ENCODE measurements around the gene KLF9.

KLF9 gene

GRCh38 chr9:70413799-70414775 is at the start of gene KLF9 (continued):
- TF ChIP-seq ZNF391 (tag by site-specific recombination; IDR thresholded peaks at IDR 0.05; ENCODE audit: borderline replicate concordance, low read depth): no peak
- no peak for TF ChIP-seq ZNF830 (tag by site-specific recombination; IDR thresholded peaks at IDR 0.05; ENCODE audit: low read depth)
- no peak for TF ChIP-seq ZNF132 (tag by site-specific recombination; IDR thresholded peaks at IDR 0.05; ENCODE audit: borderline replicate concordance)

GRCh38 chr9:70463877-70464276 is 49.4 kb upstream of the KLF9 start:
- Histone ChIP-seq H3K9me3 (ENCODE audit: control insufficient read depth, insufficient read depth, low read depth, low read length) (no peaks in the 10 kb centered on the region), H3K4me1 (ENCODE audit: control insufficient read depth, insufficient read depth, low read length) (no peaks in the 10 kb centered on the region), H3K27ac (ENCODE audit: extremely low read depth, low read depth, low read length) (no peak overlapping the region), H3K4me3 (ENCODE audit: low read depth, low read length) (no peak overlapping the region), H3K36me3 (ENCODE audit: control insufficient read depth in 2 of 2, insufficient read depth in 1 of 2, low read length in 2 of 2) (no peaks in the 10 kb centered on the region)
- CTCF ChIA-PET: interaction anchor here (0.6 to 3.1 kb wide), 2 partner anchors 20 to 119 kb away, joined by 3 to 11 read pairs; no protein-coding TSS in a partner anchor
- POLR2A ChIA-PET: no interaction called here
- no peak for TF ChIP-seq ZNF140 (tag by site-specific recombination; IDR thresholded peaks at IDR 0.05)
- TF ChIP-seq ZNF768 (tag by site-specific recombination; IDR thresholded peaks at IDR 0.05): no peak
- TF ChIP-seq ZNF324 (tag by site-specific recombination; IDR thresholded peaks at IDR 0.05): no peak
- no peak for TF ChIP-seq ZNF19 (tag by site-specific recombination; IDR thresholded peaks at IDR 0.05; ENCODE audit: low read depth)
- no peak for TF ChIP-seq ZNF660 (tag by site-specific recombination; IDR thresholded peaks at IDR 0.05)
- TF ChIP-seq ZBTB7A (tag by site-specific recombination; IDR thresholded peaks at IDR 0.05; ENCODE audit: low read depth): no peak
- TF ChIP-seq ZSCAN18 (tag by site-specific recombination; IDR thresholded peaks at IDR 0.05): no peak
- TF ChIP-seq ZNF530 (tag by site-specific recombination; IDR thresholded peaks at IDR 0.05; ENCODE audit: low read depth): no peak
- TF ChIP-seq ZNF48 (tag by site-specific recombination; IDR thresholded peaks at IDR 0.05): no peak
- TF ChIP-seq SALL2 (tag by site-specific recombination; IDR thresholded peaks at IDR 0.05; ENCODE audit: borderline replicate concordance): no peak
- no peak for TF ChIP-seq ZNF600 (tag by site-specific recombination; IDR thresholded peaks at IDR 0.05)
- no peak for TF ChIP-seq ZNF302 (tag by site-specific recombination; IDR thresholded peaks at IDR 0.05; ENCODE audit: low read depth)
- no peak for TF ChIP-seq MEIS1 (CRISPR knock-in tag; IDR thresholded peaks at IDR 0.05; ENCODE audit: borderline replicate concordance)
- TF ChIP-seq ZNF558 (tag by site-specific recombination; IDR thresholded peaks at IDR 0.05): no peak
- no peak for TF ChIP-seq ZNF248 (tag by site-specific recombination; IDR thresholded peaks at IDR 0.05)
- TF ChIP-seq ZNF704 (tag by site-specific recombination; IDR thresholded peaks at IDR 0.05): no peak
- TF ChIP-seq PRDM2 (tag by site-specific recombination; IDR thresholded peaks at IDR 0.05; ENCODE audit: borderline replicate concordance): no peak
- no peak for TF ChIP-seq ZNF138 (tag by site-specific recombination; IDR thresholded peaks at IDR 0.05; ENCODE audit: borderline replicate concordance)

Data from HEK293 (cell line).